HG03520 (cell line): Measurements from ENCODE around the gene PLD5.
A peak's percentile ranks its signal among the peaks of the same experiment; 100 is the strongest.
"Not testable (repeated sequence)": the region's sequence is repeated elsewhere in the genome, so short reads cannot be mapped to it uniquely, and the experiment has no call there.

Source experiments
- ATAC-seq: cut with Tn5 transposase; IDR thresholded peaks from one replicate; pipeline ENCODE4 v1.9.1; 2021; ENCODE audit warnings: mild to moderate bottlenecking, moderate library complexity; ENCODE audit not compliant: unreplicated experiment

PLD5 gene

GRCh38 chr1:242179767-242180166, 344.7 kb downstream of the PLD5 start:
- peak; percentile 87 for ATAC-seq

- ATAC-seq = no peak
Measured at GRCh38 chr1:242178924-242179708, 345.4 kb downstream of the PLD5 start.

- no peak for ATAC-seq
Measured at GRCh38 chr1:242178436-242178835, 346.1 kb downstream of the PLD5 start.

GRCh38 chr1:242162140-242162539, 362.4 kb downstream of the PLD5 start:
- no peak for ATAC-seq

- no peak for ATAC-seq
Measured at GRCh38 chr1:242147096-242147976, 377.2 kb downstream of the PLD5 start.

- no peak for ATAC-seq
Measured at GRCh38 chr1:242146652-242147051, 377.8 kb downstream of the PLD5 start.

GRCh38 chr1:242140836-242141235, 383.7 kb downstream of the PLD5 start:
- no peak for ATAC-seq

GRCh38 chr1:242139986-242140385, 384.5 kb downstream of the PLD5 start:
- ATAC-seq = no peak

GRCh38 chr1:242139442-242139841, 385.1 kb downstream of the PLD5 start:
- peak; percentile 72 for ATAC-seq

- no peak for ATAC-seq
Measured at GRCh38 chr1:242133796-242134195, 390.7 kb downstream of the PLD5 start.

- ATAC-seq = no peak
Measured at GRCh38 chr1:242133351-242133750, 391.1 kb downstream of the PLD5 start.

GRCh38 chr1:242132121-242132817, 392.2 kb downstream of the PLD5 start:
- ATAC-seq = no peak

GRCh38 chr1:242128951-242129502, 395.5 kb downstream of the PLD5 start:
- ATAC-seq = peak; percentile 89

- no peak for ATAC-seq
Measured at GRCh38 chr1:242120432-242120831, 404.1 kb downstream of the PLD5 start.

GRCh38 chr1:242100921-242101320, 423.6 kb downstream of the PLD5 start:
- ATAC-seq = no peak

- ATAC-seq = not testable (repeated sequence)
Measured at GRCh38 chr1:242097283-242097682, 427.2 kb downstream of the PLD5 start.

GRCh38 chr1:242093116-242093515, 431.4 kb downstream of the PLD5 start:
- no peak for ATAC-seq

GRCh38 chr1:242089911-242090310, 434.6 kb downstream of the PLD5 start:
- no peak for ATAC-seq

- no peak for ATAC-seq
Measured at GRCh38 chr1:242088875-242089274, 435.6 kb downstream of the PLD5 start.

GRCh38 chr1:242086706-242087105, 437.8 kb downstream of the PLD5 start:
- ATAC-seq = no peak

GRCh38 chr1:242086093-242086492, 438.4 kb downstream of the PLD5 start:
- no peak for ATAC-seq
